ENCODE data around the gene TAOK1.

The TAOK1 gene

DNA sequence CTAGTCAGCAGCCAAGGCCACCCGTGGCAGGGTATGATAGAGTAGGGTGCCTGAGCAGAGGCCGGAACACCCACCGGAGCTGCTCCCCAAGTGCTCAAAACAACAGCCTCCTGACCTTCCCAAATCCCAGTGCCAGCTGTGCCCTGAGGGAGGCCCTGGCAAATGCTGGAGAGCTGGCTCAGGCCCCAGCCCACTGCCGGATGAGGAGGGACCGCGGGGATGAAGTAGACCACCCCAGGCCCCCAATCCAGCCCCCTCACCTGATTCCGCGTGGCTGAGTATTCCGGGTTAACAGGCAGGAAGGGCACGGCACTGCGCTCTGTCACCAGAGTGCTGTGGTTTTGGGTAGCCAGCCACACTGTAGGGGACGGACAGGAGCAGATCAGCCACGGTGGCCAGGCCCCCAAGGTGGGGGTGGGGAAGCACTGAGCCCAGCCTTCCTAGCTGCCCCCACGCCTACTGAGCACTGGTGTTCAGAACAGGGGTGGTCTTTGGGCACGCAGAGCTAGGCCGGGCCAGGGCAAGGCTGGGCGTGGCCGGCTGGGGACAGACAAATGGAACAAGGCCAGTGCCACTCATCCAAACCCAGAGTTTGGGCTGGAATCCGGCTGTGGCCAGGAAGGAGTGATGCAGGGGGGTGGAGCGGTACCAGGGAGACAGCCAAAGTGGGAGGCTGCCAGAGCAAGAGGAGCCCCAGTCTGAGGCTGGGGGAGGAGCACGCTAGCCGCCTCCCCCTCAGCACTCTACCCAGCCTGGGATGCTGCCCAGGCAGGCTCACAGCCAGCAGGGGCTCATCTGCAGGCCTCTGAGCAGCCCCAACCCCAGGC is 187.4 kb downstream of the TAOK1 start:
- peaks cover 37% of the 10 kb centered on the region for H3K36me3 ChIP-seq (ENCODE audit: control insufficient read depth, insufficient read depth, low read length)
- TF ChIP-seq, protein P1, sequence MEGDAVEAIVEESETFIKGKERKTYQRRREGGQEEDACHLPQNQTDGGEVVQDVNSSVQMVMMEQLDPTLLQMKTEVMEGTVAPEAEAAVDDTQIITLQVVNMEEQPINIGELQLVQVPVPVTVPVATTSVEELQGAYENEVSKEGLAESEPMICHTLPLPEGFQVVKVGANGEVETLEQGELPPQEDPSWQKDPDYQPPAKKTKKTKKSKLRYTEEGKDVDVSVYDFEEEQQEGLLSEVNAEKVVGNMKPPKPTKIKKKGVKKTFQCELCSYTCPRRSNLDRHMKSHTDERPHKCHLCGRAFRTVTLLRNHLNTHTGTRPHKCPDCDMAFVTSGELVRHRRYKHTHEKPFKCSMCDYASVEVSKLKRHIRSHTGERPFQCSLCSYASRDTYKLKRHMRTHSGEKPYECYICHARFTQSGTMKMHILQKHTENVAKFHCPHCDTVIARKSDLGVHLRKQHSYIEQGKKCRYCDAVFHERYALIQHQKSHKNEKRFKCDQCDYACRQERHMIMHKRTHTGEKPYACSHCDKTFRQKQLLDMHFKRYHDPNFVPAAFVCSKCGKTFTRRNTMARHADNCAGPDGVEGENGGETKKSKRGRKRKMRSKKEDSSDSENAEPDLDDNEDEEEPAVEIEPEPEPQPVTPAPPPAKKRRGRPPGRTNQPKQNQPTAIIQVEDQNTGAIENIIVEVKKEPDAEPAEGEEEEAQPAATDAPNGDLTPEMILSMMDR (IDR thresholded peaks at IDR 0.05; ENCODE audit: insufficient read depth, low read length, poor library complexity, severe bottlenecking): no peak
- H3K27me3 ChIP-seq (replicated peaks; ENCODE audit: control insufficient read depth, insufficient read depth, low read length): no peaks in the 10 kb centered on the region
- H3K4me3 ChIP-seq (replicated peaks; ENCODE audit: low read depth, low read length): no peak overlapping the region
- DNase-seq (ENCODE audit: extremely low read depth, insufficient read length): no peak

DNA sequence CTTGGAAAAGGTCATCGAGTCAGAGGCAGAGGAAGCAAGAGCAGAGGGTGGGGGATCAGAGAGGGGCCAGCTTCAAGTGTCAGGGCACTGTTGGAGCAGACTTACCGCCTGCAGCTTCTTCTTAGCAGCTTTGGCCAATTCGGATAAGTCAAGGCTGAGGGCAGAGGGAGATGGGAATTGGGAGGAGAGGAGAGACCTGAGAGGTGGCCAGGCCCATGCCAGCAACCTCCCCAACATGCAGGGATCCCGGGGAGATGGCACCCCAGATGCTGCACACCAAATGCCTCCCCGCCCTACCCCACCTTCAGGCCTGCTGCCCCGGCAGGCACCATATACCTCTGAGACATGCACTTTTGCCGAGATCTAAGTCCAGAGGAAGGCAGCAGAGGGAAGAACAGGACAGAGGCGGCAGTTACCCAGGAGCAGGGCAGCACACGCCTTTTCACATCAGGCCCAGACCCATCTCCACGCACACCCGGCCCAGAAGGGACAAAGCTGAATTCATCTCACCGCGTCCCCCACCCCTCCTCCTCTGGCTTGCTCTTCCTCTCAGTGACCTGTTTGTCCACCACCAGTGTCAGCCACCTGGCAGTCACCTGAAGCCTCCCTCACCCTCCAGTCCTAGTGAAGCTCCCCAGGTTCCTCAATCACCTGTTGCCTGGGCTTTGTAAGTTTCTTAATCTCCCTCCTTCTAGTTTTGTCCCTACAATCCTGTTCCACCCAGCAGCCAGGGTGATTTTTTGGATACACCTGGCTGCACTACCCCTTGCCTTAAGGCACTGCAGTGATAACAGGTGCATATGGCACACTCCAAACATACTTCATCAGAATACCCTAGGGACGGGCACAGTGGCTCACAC is 188.7 kb downstream of the TAOK1 start:
- peaks cover 36% of the 10 kb centered on the region for H3K36me3 ChIP-seq (ENCODE audit: control insufficient read depth, insufficient read depth, low read length)
- no peak for DNase-seq (ENCODE audit: extremely low read depth, insufficient read length)
- TF ChIP-seq, protein P1 (IDR thresholded peaks at IDR 0.05; ENCODE audit: insufficient read depth, low read length, poor library complexity, severe bottlenecking): no peak
- no peaks in the 10 kb centered on the region for H3K27me3 ChIP-seq (replicated peaks; ENCODE audit: control insufficient read depth, insufficient read depth, low read length)
- H3K4me3 ChIP-seq (replicated peaks; ENCODE audit: low read depth, low read length): no peak overlapping the region

DNA sequence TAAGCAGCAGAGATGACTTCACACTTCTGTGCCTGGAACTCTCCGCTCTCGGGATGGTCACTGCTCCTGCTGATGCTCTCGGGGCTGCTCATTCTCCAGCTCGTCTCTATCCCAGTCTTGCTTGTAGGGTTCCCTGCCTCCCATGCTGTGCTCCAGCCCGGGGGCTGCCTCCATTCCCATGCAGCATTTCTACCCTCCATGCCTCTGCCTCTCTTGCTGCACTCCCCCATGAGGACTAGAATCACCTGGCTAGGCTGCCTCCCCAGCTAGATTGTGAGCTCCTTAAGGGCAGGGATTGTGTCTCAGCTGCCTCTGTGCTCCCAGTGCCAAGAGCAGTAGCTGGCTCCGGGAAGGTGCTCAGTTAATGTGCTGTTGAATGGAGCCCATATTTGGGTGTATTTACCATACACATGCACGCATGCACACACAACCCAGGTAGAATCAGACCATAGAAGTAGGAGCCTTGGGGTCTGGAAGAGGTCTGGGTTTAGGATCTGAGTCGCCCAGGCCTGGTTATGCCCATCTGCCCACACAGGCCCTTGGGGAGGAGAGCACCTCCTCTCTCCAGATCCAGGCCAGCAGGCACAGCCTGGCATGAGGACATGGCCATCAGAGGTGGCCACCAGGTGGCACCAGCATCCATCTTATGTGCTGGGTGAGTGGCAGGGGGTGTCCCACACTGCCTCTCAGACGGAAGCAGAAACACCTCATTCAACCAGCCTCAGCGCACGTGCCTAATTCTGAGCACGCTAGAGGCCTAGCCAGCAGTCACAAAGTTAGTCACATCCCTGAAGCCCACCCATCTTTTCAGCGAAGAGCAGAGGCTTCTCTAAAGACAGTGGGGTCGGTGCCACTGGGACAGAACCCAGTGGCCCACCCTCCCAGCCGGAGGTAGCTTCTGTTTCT is 190.0 kb downstream of the TAOK1 start:
- peaks cover 27% of the 10 kb centered on the region for H3K36me3 ChIP-seq (ENCODE audit: control insufficient read depth, insufficient read depth, low read length)
- no peaks in the 10 kb centered on the region for H3K27me3 ChIP-seq (replicated peaks; ENCODE audit: control insufficient read depth, insufficient read depth, low read length)
- peak; percentile 63 for DNase-seq (ENCODE audit: extremely low read depth, insufficient read length)
- TF ChIP-seq, protein P1 (IDR thresholded peaks at IDR 0.05; ENCODE audit: insufficient read depth, low read length, poor library complexity, severe bottlenecking): peak; percentile 85
- no peak overlapping the region for H3K4me3 ChIP-seq (replicated peaks; ENCODE audit: low read depth, low read length)

DNA sequence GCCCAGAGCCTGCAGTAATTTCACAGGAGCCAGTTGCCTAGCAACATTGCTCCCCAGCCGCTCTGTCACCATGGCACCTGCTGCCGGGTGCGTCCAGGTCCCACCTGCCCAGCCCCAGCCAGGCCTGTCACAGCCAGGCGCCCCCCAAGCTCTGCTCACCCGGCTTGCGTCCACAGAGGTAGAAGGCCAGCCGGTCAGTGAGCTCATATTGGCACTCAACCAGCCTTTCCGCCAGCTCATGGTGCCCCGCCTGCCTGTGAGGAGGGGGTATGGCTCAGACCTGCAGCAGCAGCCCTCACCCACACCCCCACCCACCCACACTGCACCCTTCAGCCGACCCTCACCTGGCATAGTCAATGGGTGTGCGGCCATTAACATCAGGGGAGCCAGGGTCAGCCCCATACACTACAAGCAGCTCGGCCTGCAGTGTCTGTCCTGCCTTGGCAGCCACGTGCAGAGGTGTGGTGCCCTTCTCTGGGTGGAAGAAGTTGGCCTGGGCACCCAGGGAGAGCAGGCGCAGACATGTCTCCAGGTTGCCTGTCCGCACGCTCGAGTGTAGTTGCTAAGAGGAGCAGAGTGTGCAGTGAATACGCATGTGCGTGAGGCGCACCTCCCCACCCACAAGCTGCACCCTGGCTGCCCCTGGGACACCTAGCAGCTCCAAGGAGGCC is 191.6 kb downstream of the TAOK1 start:
- TF ChIP-seq, protein P1 (IDR thresholded peaks at IDR 0.05; ENCODE audit: insufficient read depth, low read length, poor library complexity, severe bottlenecking): no peak
- Histone ChIP-seq H3K4me3 (replicated peaks; ENCODE audit: low read depth, low read length) (no peak overlapping the region), H3K27me3 (replicated peaks; ENCODE audit: control insufficient read depth, insufficient read depth, low read length) (no peaks in the 10 kb centered on the region), H3K36me3 (ENCODE audit: control insufficient read depth, insufficient read depth, low read length) (peaks cover 19% of the 10 kb centered on the region)
- DNase-seq (ENCODE audit: extremely low read depth, insufficient read length): no peak

DNA sequence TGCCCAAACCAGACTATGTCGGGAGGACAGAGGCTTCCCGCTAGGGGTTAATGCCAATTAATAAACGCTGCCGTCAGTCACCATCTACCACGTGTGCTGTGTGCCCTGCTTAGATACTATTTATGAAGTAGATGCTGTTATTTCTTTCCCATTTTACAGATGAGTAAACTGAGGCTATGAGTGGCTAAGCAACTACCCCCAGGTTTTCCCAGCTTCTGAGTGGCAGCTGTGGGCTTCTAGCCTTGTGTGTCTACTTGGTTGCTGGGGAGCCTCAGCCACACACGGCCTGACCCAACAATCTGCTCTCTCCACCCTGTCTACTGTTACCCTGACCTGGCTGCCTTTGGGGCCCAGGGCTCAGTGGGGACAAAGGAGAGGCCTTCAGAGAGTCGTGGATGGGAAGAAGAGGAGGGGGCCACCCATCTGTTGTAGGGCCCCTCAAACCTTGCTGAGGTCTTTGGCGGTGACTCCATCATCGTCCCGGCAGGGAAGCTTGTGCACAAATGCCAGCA is 192.1 kb downstream of the TAOK1 start:
- Histone ChIP-seq H3K4me3 (replicated peaks; ENCODE audit: low read depth, low read length) (no peak overlapping the region), H3K27me3 (replicated peaks; ENCODE audit: control insufficient read depth, insufficient read depth, low read length) (no peaks in the 10 kb centered on the region), H3K36me3 (ENCODE audit: control insufficient read depth, insufficient read depth, low read length) (peaks cover 19% of the 10 kb centered on the region)
- no peak for DNase-seq (ENCODE audit: extremely low read depth, insufficient read length)
- TF ChIP-seq, protein P1 (IDR thresholded peaks at IDR 0.05; ENCODE audit: insufficient read depth, low read length, poor library complexity, severe bottlenecking): no peak

Data from GM06990 (cell line).